ENCODE results near the gene BLM. TPM values are rescaled to one million over a fixed set of nuclear protein-coding genes. Genes with fewer than 3 reads are reported as not detected.
"Not testable (repeated sequence)": the region's sequence is repeated elsewhere in the genome, so short reads cannot be mapped to it uniquely, and the experiment has no call there.

The BLM gene
- total and polyA plus RNA-seq, 4 donors = 2.2 to 8.7 (median 3.8) TPM

GRCh38 chr15:90720131-90720530 lies 3.0 kb downstream of the BLM start:
- H3K9me3 ChIP-seq (ENCODE audit: control insufficient read depth in 4 of 4, insufficient read depth in 3 of 4, low read length in 3 of 4) = no peaks in the 10 kb centered on the region
- TF ChIP-seq CTCF (IDR thresholded peaks at IDR 0.05; ENCODE audit: control extremely low read depth, extremely low read depth) = no peak
- H3K27me3 ChIP-seq (ENCODE audit: control insufficient read depth in 3 of 3, insufficient read depth in 3 of 3, low read length in 2 of 3) = no peaks in the 10 kb centered on the region
- WGBS, 2 donors = 88 to 90% methylated on average over 2 of the region's 2 CpGs
- no peak overlapping the region for H3K9ac ChIP-seq (ENCODE audit: insufficient read depth in 1 of 2, low read length in 2 of 2)
- H3K4me3 ChIP-seq = no peak overlapping the region
- peaks cover 0 to 3% (median 0%) of the 10 kb centered on the region in 4 donors for H3K36me3 ChIP-seq (ENCODE audit: control insufficient read depth in 4 of 4, insufficient read depth in 4 of 4, low read length in 4 of 4)
- H3K4me1 ChIP-seq (ENCODE audit: control insufficient read depth in 5 of 5, insufficient read depth in 5 of 5, low read length in 5 of 5) = peaks cover 0 to 12% (median 3%) of the 10 kb centered on the region in 5 donors
- no peak for ATAC-seq (ENCODE audit: insufficient read depth, low FRiP score)
- no peak overlapping the region for H3K27ac ChIP-seq (ENCODE audit: low read depth in 1 of 2, low read length in 1 of 2)
- DNase-seq = no peak

- H3K9ac ChIP-seq (ENCODE audit: insufficient read depth in 1 of 2, low read length in 2 of 2) = no peak overlapping the region
- H3K36me3 ChIP-seq (ENCODE audit: control insufficient read depth in 4 of 4, insufficient read depth in 4 of 4, low read length in 4 of 4) = peaks cover 0 to 3% (median 0%) of the 10 kb centered on the region in 4 donors
- DNase-seq (no peak), ATAC-seq (ENCODE audit: insufficient read depth, low FRiP score) (no peak)
- TF ChIP-seq CTCF (IDR thresholded peaks at IDR 0.05; ENCODE audit: control extremely low read depth, extremely low read depth) = no peak
- no peak overlapping the region for H3K4me3 ChIP-seq
- H3K4me1 ChIP-seq (ENCODE audit: control insufficient read depth in 5 of 5, insufficient read depth in 5 of 5, low read length in 5 of 5) = no peaks in the 10 kb centered on the region
- H3K27me3 ChIP-seq (ENCODE audit: control insufficient read depth in 3 of 3, insufficient read depth in 3 of 3, low read length in 2 of 3) = no peaks in the 10 kb centered on the region
- no peak overlapping the region for H3K27ac ChIP-seq (ENCODE audit: low read depth in 1 of 2, low read length in 1 of 2)
- no peaks in the 10 kb centered on the region for H3K9me3 ChIP-seq (ENCODE audit: control insufficient read depth in 4 of 4, insufficient read depth in 3 of 4, low read length in 3 of 4)
- WGBS, 2 donors = 72 to 90% methylated on average over 3 of the region's 3 CpGs
Measured at GRCh38 chr15:90729261-90729660, 12.1 kb downstream of the BLM start.

- TF ChIP-seq CTCF (IDR thresholded peaks at IDR 0.05; ENCODE audit: control extremely low read depth, extremely low read depth) = no peak
Measured at GRCh38 chr15:90730290-90730689, 13.1 kb downstream of the BLM start.

GRCh38 chr15:90735923-90736322 lies 18.8 kb downstream of the BLM start:
- Histone ChIP-seq H3K27ac (ENCODE audit: low read depth in 1 of 2, low read length in 1 of 2) (no peak overlapping the region), H3K36me3 (ENCODE audit: control insufficient read depth in 4 of 4, insufficient read depth in 4 of 4, low read length in 4 of 4) (no peaks in the 10 kb centered on the region), H3K9me3 (ENCODE audit: control insufficient read depth in 4 of 4, insufficient read depth in 3 of 4, low read length in 3 of 4) (no peaks in the 10 kb centered on the region), H3K27me3 (ENCODE audit: control insufficient read depth in 3 of 3, insufficient read depth in 3 of 3, low read length in 2 of 3) (no peaks in the 10 kb centered on the region), H3K4me3 (no peak overlapping the region), H3K4me1 (ENCODE audit: control insufficient read depth in 5 of 5, insufficient read depth in 5 of 5, low read length in 5 of 5) (no peaks in the 10 kb centered on the region), H3K9ac (ENCODE audit: insufficient read depth in 1 of 2, low read length in 2 of 2) (no peak overlapping the region)
- 38 to 75% methylated on average over 1 of the region's 1 CpG for WGBS, 2 donors
- no peak for ATAC-seq (ENCODE audit: insufficient read depth, low FRiP score)
- DNase-seq = no peak
- no peak for TF ChIP-seq CTCF (IDR thresholded peaks at IDR 0.05; ENCODE audit: control extremely low read depth, extremely low read depth)

More at GRCh38 chr15:90730290-90730689, 13.1 kb downstream of the BLM start:
- Histone ChIP-seq H3K9me3 (ENCODE audit: control insufficient read depth in 4 of 4, insufficient read depth in 3 of 4, low read length in 3 of 4) (no peaks in the 10 kb centered on the region), H3K9ac (ENCODE audit: insufficient read depth in 1 of 2, low read length in 2 of 2) (no peak overlapping the region), H3K27ac (ENCODE audit: low read depth in 1 of 2, low read length in 1 of 2) (no peak overlapping the region), H3K27me3 (ENCODE audit: control insufficient read depth in 3 of 3, insufficient read depth in 3 of 3, low read length in 2 of 3) (no peaks in the 10 kb centered on the region), H3K4me1 (ENCODE audit: control insufficient read depth in 5 of 5, insufficient read depth in 5 of 5, low read length in 5 of 5) (no peaks in the 10 kb centered on the region), H3K4me3 (no peak overlapping the region), H3K36me3 (ENCODE audit: control insufficient read depth in 4 of 4, insufficient read depth in 4 of 4, low read length in 4 of 4) (no peaks in the 10 kb centered on the region)
- ATAC-seq (ENCODE audit: insufficient read depth, low FRiP score) (no peak), DNase-seq (no peak)
- 75 to 84% methylated on average over 6 of the region's 6 CpGs for WGBS, 2 donors

- not testable (repeated sequence) for H3K9ac ChIP-seq (ENCODE audit: insufficient read depth in 1 of 2, low read length in 2 of 2); ATAC-seq (ENCODE audit: insufficient read depth, low FRiP score); DNase-seq; H3K36me3 ChIP-seq (ENCODE audit: control insufficient read depth in 4 of 4, insufficient read depth in 4 of 4, low read length in 4 of 4); H3K9me3 ChIP-seq (ENCODE audit: control insufficient read depth in 4 of 4, insufficient read depth in 3 of 4, low read length in 3 of 4); H3K27me3 ChIP-seq (ENCODE audit: control insufficient read depth in 3 of 3, insufficient read depth in 3 of 3, low read length in 2 of 3); H3K27ac ChIP-seq (ENCODE audit: low read depth in 1 of 2, low read length in 1 of 2); H3K4me3 ChIP-seq; H3K4me1 ChIP-seq (ENCODE audit: control insufficient read depth in 5 of 5, insufficient read depth in 5 of 5, low read length in 5 of 5)
- WGBS, 2 donors = 90 to 92% methylated on average over 3 of the region's 3 CpGs
Measured at GRCh38 chr15:90740545-90740944, 23.4 kb downstream of the BLM start.

All from lung (tissue), 12 donors.